ENCODE data around the gene ZNF747.

ZNF747 gene

GRCh38 chr16:30534368-30535105, at the start of gene ZNF747:
TSS of gene ZNF747 (minus strand) at chr16:30534858. CDS start at chr16:30534679, 179 bp downstream.
- peak; percentile 92 for DNase-seq (ENCODE audit: low spot score)

- DNase-seq (ENCODE audit: low spot score), result no peak
These were observed 48.1 kb upstream of the ZNF747 start for GRCh38 chr16:30582611-30583340.

- no peak for DNase-seq (ENCODE audit: low spot score)
These were observed 46.8 kb upstream of the ZNF747 start for GRCh38 chr16:30581457-30581856.

- no peak for DNase-seq (ENCODE audit: low spot score)
These were observed 40.0 kb upstream of the ZNF747 start for GRCh38 chr16:30574678-30575077.

GRCh38 chr16:30571445-30572322, 37.0 kb upstream of the ZNF747 start, which contains the start of gene ZNF688:
TSS of gene ZNF688 (minus strand) at chr16:30571714. CDS start at chr16:30571629, 85 bp downstream.
- peak; percentile 96 for DNase-seq (ENCODE audit: low spot score)

GRCh38 chr16:30570636-30571444, 36.2 kb upstream of the ZNF747 start:
- DNase-seq (ENCODE audit: low spot score), result peak; percentile 49

GRCh38 chr16:30569746-30570635, 35.3 kb upstream of the ZNF747 start:
- DNase-seq (ENCODE audit: low spot score), result no peak

- DNase-seq (ENCODE audit: low spot score), result no peak
These were observed 34.6 kb upstream of the ZNF747 start for GRCh38 chr16:30569281-30569680.

GRCh38 chr16:30567991-30568638, 33.5 kb upstream of the ZNF747 start:
- DNase-seq (ENCODE audit: low spot score), result no peak

GRCh38 chr16:30567160-30567990, 32.7 kb upstream of the ZNF747 start:
- no peak for DNase-seq (ENCODE audit: low spot score)

- DNase-seq (ENCODE audit: low spot score), result no peak
These were observed 31.9 kb upstream of the ZNF747 start for GRCh38 chr16:30566531-30566930.

- DNase-seq (ENCODE audit: low spot score), result no peak
These were observed 31.3 kb upstream of the ZNF747 start for GRCh38 chr16:30565984-30566383.

- DNase-seq (ENCODE audit: low spot score), result no peak
These were observed 30.9 kb upstream of the ZNF747 start for GRCh38 chr16:30565526-30565925.

- DNase-seq (ENCODE audit: low spot score), result no peak
These were observed 27.4 kb upstream of the ZNF747 start for GRCh38 chr16:30562021-30562420.

GRCh38 chr16:30561089-30561816, 26.6 kb upstream of the ZNF747 start:
- DNase-seq (ENCODE audit: low spot score), result peak; percentile 41

GRCh38 chr16:30559690-30560089, 25.0 kb upstream of the ZNF747 start:
- no peak for DNase-seq (ENCODE audit: low spot score)

- DNase-seq (ENCODE audit: low spot score), result no peak
These were observed 24.2 kb upstream of the ZNF747 start for GRCh38 chr16:30558789-30559377.
